GM18858 (cell line): ENCODE data around the gene SLC17A1.
A peak's percentile ranks its signal among the peaks of the same experiment; 100 is the strongest.

Experiments used
- ATAC-seq: cut with Tn5 transposase; IDR thresholded peaks from one replicate; pipeline ENCODE4 v1.9.1; 2021; ENCODE audit not compliant: unreplicated experiment

SLC17A1 gene

GRCh38 chr6:25833136-25833535 lies 1.3 kb upstream of the SLC17A1 start:
- no peak for ATAC-seq

- no peak for ATAC-seq
Measured at GRCh38 chr6:25832670-25833069, 818 bp upstream of the SLC17A1 start.

GRCh38 chr6:25832307-25832662 lies 433 bp upstream of the SLC17A1 start:
- ATAC-seq, result no peak

GRCh38 chr6:25830458-25830857 lies 1.4 kb downstream of the SLC17A1 start:
- no peak for ATAC-seq

GRCh38 chr6:25829375-25829774 lies 2.5 kb downstream of the SLC17A1 start:
- peak; percentile 57 for ATAC-seq

GRCh38 chr6:25821341-25821740 lies 10.5 kb downstream of the SLC17A1 start:
- no peak for ATAC-seq

- ATAC-seq, result no peak
Measured at GRCh38 chr6:25816252-25816651, 15.6 kb downstream of the SLC17A1 start.

- no peak for ATAC-seq
Measured at GRCh38 chr6:25815194-25815593, 16.7 kb downstream of the SLC17A1 start.

- ATAC-seq, result no peak
Measured at GRCh38 chr6:25804804-25805203, 27.0 kb downstream of the SLC17A1 start.

GRCh38 chr6:25801436-25801835 lies 30.4 kb downstream of the SLC17A1 start:
- ATAC-seq, result no peak

- no peak for ATAC-seq
Measured at GRCh38 chr6:25794784-25795183, 37.1 kb downstream of the SLC17A1 start.

- no peak for ATAC-seq
Measured at GRCh38 chr6:25793970-25794369, 37.9 kb downstream of the SLC17A1 start.

- no peak for ATAC-seq
Measured at GRCh38 chr6:25792016-25792415, 39.8 kb downstream of the SLC17A1 start.

GRCh38 chr6:25789475-25789874 lies 42.4 kb downstream of the SLC17A1 start:
- ATAC-seq, result no peak

GRCh38 chr6:25788305-25788922 lies 43.4 kb downstream of the SLC17A1 start:
- no peak for ATAC-seq

- no peak for ATAC-seq
Measured at GRCh38 chr6:25787428-25787827, 44.4 kb downstream of the SLC17A1 start.

- no peak for ATAC-seq
Measured at GRCh38 chr6:25781134-25781533, 50.7 kb downstream of the SLC17A1 start.

- no peak for ATAC-seq
Measured at GRCh38 chr6:25777856-25778649, 53.8 kb downstream of the SLC17A1 start.

- ATAC-seq, result no peak
Measured at GRCh38 chr6:25777031-25777430, 54.8 kb downstream of the SLC17A1 start.

- ATAC-seq, result no peak
Measured at GRCh38 chr6:25774120-25774715, 57.6 kb downstream of the SLC17A1 start.

GRCh38 chr6:25769983-25770382 lies 61.9 kb downstream of the SLC17A1 start:
- ATAC-seq, result no peak

- ATAC-seq, result no peak
Measured at GRCh38 chr6:25768566-25768965, 63.3 kb downstream of the SLC17A1 start.
